Glutamatergic neuron (in vitro differentiated cells): Measurements from ENCODE around the gene KLHDC3. TPM values are rescaled to one million over a fixed set of nuclear protein-coding genes. Genes with fewer than 3 reads are reported as not detected.
A peak's percentile ranks its signal among the peaks of the same experiment; 100 is the strongest.

Experiments used
- DNase-seq: peaks from one replicate; pipeline ENCODE4 v3.0.0; 2022
- H3K27ac Mint-ChIP-seq: one replicate; pipeline ENCODE4 v1.8.0; 2020; ENCODE audit warnings: mild to moderate bottlenecking, mixed read lengths, inconsistent platforms; ENCODE audit not compliant: unreplicated experiment
- H3K27me3 Mint-ChIP-seq: one replicate; pipeline ENCODE4 v1.8.0; 2020; ENCODE audit warnings: mild to moderate bottlenecking, moderate library complexity, mixed read lengths, inconsistent platforms; ENCODE audit not compliant: unreplicated experiment
- H3K36me3 Mint-ChIP-seq: one replicate; pipeline ENCODE4 v1.8.0; 2020; ENCODE audit warnings: mild to moderate bottlenecking, mixed read lengths, inconsistent platforms; ENCODE audit not compliant: unreplicated experiment
- H3K4me1 Mint-ChIP-seq: one replicate; pipeline ENCODE4 v1.8.0; 2020; ENCODE audit warnings: mild to moderate bottlenecking, low read depth, mixed read lengths, inconsistent platforms; ENCODE audit not compliant: unreplicated experiment
- H3K4me3 Mint-ChIP-seq: one replicate; pipeline ENCODE4 v1.8.0; 2020; ENCODE audit warnings: mild to moderate bottlenecking, mixed read lengths, inconsistent platforms; ENCODE audit not compliant: unreplicated experiment
- H3K9me3 Mint-ChIP-seq: one replicate; pipeline ENCODE4 v1.8.0; 2020; ENCODE audit warnings: mild to moderate bottlenecking, moderate library complexity, mixed read lengths, inconsistent platforms; ENCODE audit not compliant: unreplicated experiment
- CTCF ChIP-seq: fragments of 200-600 bp; sonication (generic); IDR thresholded peaks from one replicate; pipeline ENCODE4 v1.5.0; 2021; ENCODE audit not compliant: partially characterized antibody, unreplicated experiment
- total RNA-seq: library from RNA; stranded (reverse); fragmentation: NEBNext Ultra II Directional; extraction: Animal tissue kit (Norgen Biotek cat#: 25700); gene quantifications from one replicate; pipeline ENCODE4 v1.2.1, GENCODE V29; 2021; ENCODE audit not compliant: unreplicated experiment

The KLHDC3 gene
- total RNA-seq, 1 donor from 2014 or later, result 119 TPM

- H3K4me3 Mint-ChIP-seq, result peak overlapping the region; percentile 73
- TF ChIP-seq CTCF, result no peak
- no peaks in the 10 kb centered on the region for H3K36me3 Mint-ChIP-seq
- H3K27ac Mint-ChIP-seq, result peak overlapping the region; percentile 73
- peaks cover 33% of the 10 kb centered on the region for H3K4me1 Mint-ChIP-seq
- DNase-seq, result no peak
- H3K27me3 Mint-ChIP-seq, result peaks cover 13% of the 10 kb centered on the region
- H3K9me3 Mint-ChIP-seq, result peaks cover 12% of the 10 kb centered on the region
These were observed 2.3 kb downstream of the KLHDC3 start for GRCh38 chr6:43016176-43016942.

DNA sequence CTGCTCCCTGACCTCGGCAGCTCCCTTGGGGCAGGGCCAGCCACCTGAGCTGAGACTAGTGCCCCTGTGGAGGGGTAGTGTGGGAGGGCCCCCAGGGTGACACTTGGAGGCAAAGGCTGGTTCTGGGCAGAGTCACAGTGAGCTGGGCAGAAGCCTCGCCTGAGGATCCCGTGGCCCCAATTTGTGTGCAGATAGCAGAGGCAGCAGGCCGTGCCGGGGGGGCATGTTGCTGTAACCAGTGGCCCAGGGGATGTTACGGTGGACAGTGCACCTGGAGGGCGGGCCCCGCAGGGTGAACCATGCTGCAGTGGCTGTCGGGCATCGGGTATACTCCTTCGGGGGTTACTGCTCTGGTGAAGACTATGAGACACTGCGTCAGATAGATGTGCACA is 2.9 kb downstream of the KLHDC3 start:
- H3K9me3 Mint-ChIP-seq, result peaks cover 15% of the 10 kb centered on the region
- TF ChIP-seq CTCF, result no peak
- no peak for DNase-seq
- peaks cover 33% of the 10 kb centered on the region for H3K4me1 Mint-ChIP-seq
- no peak overlapping the region for H3K27ac Mint-ChIP-seq
- peaks cover 16% of the 10 kb centered on the region for H3K27me3 Mint-ChIP-seq
- H3K4me3 Mint-ChIP-seq, result no peak overlapping the region
- H3K36me3 Mint-ChIP-seq, result no peaks in the 10 kb centered on the region

DNA sequence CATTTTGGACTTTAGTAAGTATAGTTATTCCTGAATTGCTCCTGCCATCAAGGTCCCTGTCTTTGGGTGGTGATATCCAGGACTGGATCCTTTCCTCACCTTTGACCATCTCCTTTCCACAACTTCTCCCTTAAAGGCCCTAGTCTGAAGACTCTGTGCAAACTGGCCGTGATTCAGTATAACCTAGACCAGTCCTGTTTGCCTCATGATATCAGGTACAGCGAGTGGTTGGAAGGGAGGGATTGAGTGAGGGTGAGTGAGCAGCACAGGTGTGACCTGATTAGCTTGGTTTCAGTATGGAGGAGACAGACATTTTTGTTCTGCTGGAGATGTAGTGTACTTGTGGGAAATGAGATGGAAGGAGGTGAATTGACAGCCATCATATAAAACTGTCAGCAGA is 5.1 kb downstream of the KLHDC3 start:
- DNase-seq, result no peak
- peaks cover 11% of the 10 kb centered on the region for H3K9me3 Mint-ChIP-seq
- H3K27me3 Mint-ChIP-seq, result peaks cover 10% of the 10 kb centered on the region
- H3K4me1 Mint-ChIP-seq, result peaks cover 26% of the 10 kb centered on the region
- H3K4me3 Mint-ChIP-seq, result peak overlapping the region; percentile 5
- H3K36me3 Mint-ChIP-seq, result no peaks in the 10 kb centered on the region
- H3K27ac Mint-ChIP-seq, result peak overlapping the region; percentile 22
- TF ChIP-seq CTCF, result no peak

DNA sequence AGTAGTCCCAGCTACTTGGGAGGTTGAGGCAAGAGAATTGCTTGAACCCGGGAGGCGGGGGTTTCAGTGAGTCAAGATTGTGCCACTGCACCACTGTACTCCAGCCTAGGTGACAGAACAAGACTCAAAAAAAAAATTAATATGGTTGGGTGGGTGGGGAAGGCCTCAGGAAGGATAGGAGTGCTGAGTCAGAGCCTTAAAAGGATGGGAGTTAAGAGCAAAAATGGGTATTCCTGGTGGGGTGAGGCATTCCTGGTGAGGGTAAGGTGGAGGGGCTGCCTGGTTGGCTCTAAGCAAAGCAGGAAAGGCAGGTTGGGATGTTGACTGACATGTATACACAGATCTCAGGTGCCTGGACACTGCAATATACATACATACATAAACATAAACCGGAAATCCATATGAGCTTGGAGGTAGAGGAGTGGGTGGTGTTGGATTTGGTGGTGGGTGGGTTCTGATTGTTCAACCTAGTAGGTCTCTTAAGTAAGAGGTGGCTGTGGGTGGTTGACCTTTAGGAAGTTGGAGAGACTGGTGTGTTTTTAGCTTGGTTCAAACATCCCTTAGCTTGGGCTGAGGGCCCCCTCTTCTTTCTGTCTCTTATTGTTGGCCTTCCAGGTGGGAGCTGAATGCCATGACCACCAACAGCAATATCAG is 6.1 kb downstream of the KLHDC3 start:
- H3K4me3 Mint-ChIP-seq, result peak overlapping the region; percentile 68
- no peak for TF ChIP-seq CTCF
- peaks cover 20% of the 10 kb centered on the region for H3K4me1 Mint-ChIP-seq

GRCh38 chr6:43020847-43021246 is 6.8 kb downstream of the KLHDC3 start:
- no peak for TF ChIP-seq CTCF
- H3K36me3 Mint-ChIP-seq, result no peaks in the 10 kb centered on the region
- peak; percentile 24 for DNase-seq
- peaks cover 11% of the 10 kb centered on the region for H3K9me3 Mint-ChIP-seq
- peak overlapping the region; percentile 83 for H3K27ac Mint-ChIP-seq
- H3K4me1 Mint-ChIP-seq, result peaks cover 19% of the 10 kb centered on the region
- H3K4me3 Mint-ChIP-seq, result peak overlapping the region; percentile 80
- peaks cover 5% of the 10 kb centered on the region for H3K27me3 Mint-ChIP-seq

More for the DNA sequence above, 6.1 kb downstream of the KLHDC3 start:
- Mint-ChIP-seq H3K27ac (peak overlapping the region; percentile 83), H3K36me3 (no peaks in the 10 kb centered on the region), H3K9me3 (peaks cover 11% of the 10 kb centered on the region), H3K27me3 (peaks cover 5% of the 10 kb centered on the region)
- no peak for DNase-seq
